ENCODE measurements around the gene RBM19.
"Not testable (repeated sequence)": the region's sequence is repeated elsewhere in the genome, so short reads cannot be mapped to it uniquely, and the experiment has no call there.

RBM19 gene

GRCh38 chr12:113924341-113924740 lies 41.8 kb downstream of the RBM19 start:
- no peak for DNase-seq

GRCh38 chr12:113923251-113923650 lies 42.9 kb downstream of the RBM19 start:
- no peak for DNase-seq

- no peak for DNase-seq
Observed at GRCh38 chr12:113921430-113921829, 44.7 kb downstream of the RBM19 start.

- DNase-seq = no peak
Observed at GRCh38 chr12:113919791-113920190, 46.3 kb downstream of the RBM19 start.

GRCh38 chr12:113918306-113918705 lies 47.8 kb downstream of the RBM19 start:
- no peak for DNase-seq

GRCh38 chr12:113917393-113917792 lies 48.7 kb downstream of the RBM19 start:
- no peak for DNase-seq

GRCh38 chr12:113914806-113915205 lies 51.3 kb downstream of the RBM19 start:
- no peak for DNase-seq

- DNase-seq = no peak
Observed at GRCh38 chr12:113914176-113914575, 51.9 kb downstream of the RBM19 start.

- DNase-seq = peak; percentile 43 to 58
Observed at GRCh38 chr12:113912760-113913329, 53.3 kb downstream of the RBM19 start.

GRCh38 chr12:113911971-113912759 lies 54.0 kb downstream of the RBM19 start:
- no peak for DNase-seq

- DNase-seq = no peak
Observed at GRCh38 chr12:113910751-113911272, 55.3 kb downstream of the RBM19 start.

GRCh38 chr12:113909776-113910420 lies 56.2 kb downstream of the RBM19 start:
- no peak for DNase-seq

GRCh38 chr12:113908584-113909100 lies 57.5 kb downstream of the RBM19 start:
- no peak for DNase-seq

GRCh38 chr12:113907446-113908180 lies 58.5 kb downstream of the RBM19 start:
- no peak for DNase-seq

- DNase-seq = no peak
Observed at GRCh38 chr12:113906411-113907200, 59.5 kb downstream of the RBM19 start.

GRCh38 chr12:113905829-113906228 lies 60.3 kb downstream of the RBM19 start:
- no peak for DNase-seq

GRCh38 chr12:113903381-113903863 lies 62.7 kb downstream of the RBM19 start:
- DNase-seq = no peak

GRCh38 chr12:113901319-113901718 lies 64.8 kb downstream of the RBM19 start:
- DNase-seq = not testable (repeated sequence)

GRCh38 chr12:113900716-113901115 lies 65.4 kb downstream of the RBM19 start:
- DNase-seq = no peak

- DNase-seq = no peak
Observed at GRCh38 chr12:113899561-113900471, 66.3 kb downstream of the RBM19 start.

Measured in NCI-H524 (cell line).